ENCODE measurements around the gene IRF3. TPM values are rescaled to one million over a fixed set of nuclear protein-coding genes. Genes with fewer than 3 reads are reported as not detected.

The IRF3 gene
- total RNA-seq, 1 experiment from 2014 or later, result 131 TPM

GRCh38 chr19:49657493-49658138, 8.0 kb downstream of the IRF3 start:
- Mint-ChIP-seq H3K36me3 (ENCODE audit: insufficient read depth, unreplicated experiment) (peaks cover 89% of the 10 kb centered on the region), H3K27me3 (ENCODE audit: insufficient read depth, unreplicated experiment) (no peaks in the 10 kb centered on the region), H3K4me3 (ENCODE audit: unreplicated experiment) (no peak overlapping the region), H3K4me1 (ENCODE audit: low read depth, unreplicated experiment) (no peaks in the 10 kb centered on the region), H3K9me3 (ENCODE audit: unreplicated experiment) (no peaks in the 10 kb centered on the region), H3K27ac (ENCODE audit: unreplicated experiment) (peak overlapping the region; percentile 18)
- Histone ChIP-seq H3K4me1 (no peaks in the 10 kb centered on the region), H3K36me3 (ENCODE audit: control insufficient read depth, insufficient read depth, low read length) (peaks cover 24% of the 10 kb centered on the region), H3K27me3 (replicated peaks; ENCODE audit: control insufficient read depth, insufficient read depth, low read length) (no peaks in the 10 kb centered on the region), H3K4me3 (ENCODE audit: low read depth, low read length) (no peak overlapping the region), H3K9me3 (peaks cover 8% of the 10 kb centered on the region)
- POLR2A ChIA-PET, result interaction anchor here (1.1 kb wide), 1 partner anchor 16 kb away, joined by 3 read pairs; the partner anchor contains the start of gene SCAF1
- BruUV-seq (replicated peaks), result no TSS peak
- no peak for DNase-seq
- CTCF ChIA-PET, result no interaction called here
- TF ChIP-seq CTCF (IDR thresholded peaks at IDR 0.05; ENCODE audit: insufficient read depth in 1 of 2, low read depth in 1 of 2, low read length in 1 of 2, severe bottlenecking in 1 of 2, unreplicated experiment in 1 of 2), result no peak
- intact Hi-C loops (cut with micrococcal nuclease; ENCODE audit: unreplicated experiment), result no loop called here

GRCh38 chr19:49656456-49657109, 9.1 kb downstream of the IRF3 start:
- Histone ChIP-seq H3K27me3 (replicated peaks; ENCODE audit: control insufficient read depth, insufficient read depth, low read length) (no peaks in the 10 kb centered on the region), H3K4me3 (ENCODE audit: low read depth, low read length) (no peak overlapping the region), H3K36me3 (ENCODE audit: control insufficient read depth, insufficient read depth, low read length) (peaks cover 22% of the 10 kb centered on the region), H3K4me1 (no peaks in the 10 kb centered on the region), H3K9me3 (peaks cover 8% of the 10 kb centered on the region)
- Mint-ChIP-seq H3K4me1 (ENCODE audit: low read depth, unreplicated experiment) (no peaks in the 10 kb centered on the region), H3K4me3 (ENCODE audit: unreplicated experiment) (no peak overlapping the region), H3K27me3 (ENCODE audit: insufficient read depth, unreplicated experiment) (no peaks in the 10 kb centered on the region), H3K9me3 (ENCODE audit: unreplicated experiment) (no peaks in the 10 kb centered on the region), H3K27ac (ENCODE audit: unreplicated experiment) (no peak overlapping the region), H3K36me3 (ENCODE audit: insufficient read depth, unreplicated experiment) (peaks cover 84% of the 10 kb centered on the region)
- no peak for DNase-seq
- POLR2A ChIA-PET, result interaction anchor here (1.4 kb wide), 1 partner anchor 17 kb away, joined by 3 read pairs; the partner anchor contains the start of gene RRAS
- intact Hi-C loops (cut with micrococcal nuclease; ENCODE audit: unreplicated experiment), result no loop called here
- CTCF ChIA-PET, result interaction anchor here (1.8 kb wide), 1 partner anchor 8 kb away, joined by 6 read pairs; no protein-coding TSS in a partner anchor
- TF ChIP-seq CTCF (IDR thresholded peaks at IDR 0.05; ENCODE audit: insufficient read depth in 1 of 2, low read depth in 1 of 2, low read length in 1 of 2, severe bottlenecking in 1 of 2, unreplicated experiment in 1 of 2), result no peak
- no TSS peak for BruUV-seq (replicated peaks)

- H3K27me3 ChIP-seq (replicated peaks; ENCODE audit: control insufficient read depth, insufficient read depth, low read length), result no peaks in the 10 kb centered on the region
- Mint-ChIP-seq H3K27ac (ENCODE audit: unreplicated experiment) (no peak overlapping the region), H3K9me3 (ENCODE audit: unreplicated experiment) (no peaks in the 10 kb centered on the region), H3K27me3 (ENCODE audit: insufficient read depth, unreplicated experiment) (no peaks in the 10 kb centered on the region), H3K4me3 (ENCODE audit: unreplicated experiment) (no peak overlapping the region), H3K4me1 (ENCODE audit: low read depth, unreplicated experiment) (no peaks in the 10 kb centered on the region), H3K36me3 (ENCODE audit: insufficient read depth, unreplicated experiment) (peaks cover 83% of the 10 kb centered on the region)
- intact Hi-C loops (cut with micrococcal nuclease; ENCODE audit: unreplicated experiment), result no loop called here
- ChIA-PET CTCF (interaction anchor here (1.8 kb wide), 1 partner anchor 8 kb away, joined by 6 read pairs; no protein-coding TSS in a partner anchor), POLR2A (interaction anchor here (1.4 kb wide), 1 partner anchor 16 kb away, joined by 3 read pairs; the partner anchor contains the start of gene RRAS)
- no peak overlapping the region for H3K4me3 ChIP-seq (ENCODE audit: low read depth, low read length)
- DNase-seq, result no peak
- BruUV-seq (replicated peaks), result no TSS peak
- peaks cover 8% of the 10 kb centered on the region for H3K9me3 ChIP-seq
- TF ChIP-seq CTCF (IDR thresholded peaks at IDR 0.05; ENCODE audit: insufficient read depth in 1 of 2, low read depth in 1 of 2, low read length in 1 of 2, severe bottlenecking in 1 of 2, unreplicated experiment in 1 of 2), result no peak
- H3K4me1 ChIP-seq, result no peaks in the 10 kb centered on the region
- H3K36me3 ChIP-seq (ENCODE audit: control insufficient read depth, insufficient read depth, low read length), result peaks cover 22% of the 10 kb centered on the region
These were observed 9.8 kb downstream of the IRF3 start for GRCh38 chr19:49655570-49656455.
